Loucy (cell line): ENCODE results near the gene APLP2.

Source experiments
- H2AFZ ChIP-seq: fragments of 200-600 bp; sonication (generic); 2 replicates; pipeline ENCODE4 v1.6.0; 2016; ENCODE audit warnings: antibody characterized with exemption, mild to moderate bottlenecking, low read length, moderate library complexity
- H3F3A ChIP-seq: fragments of 200-600 bp; 2 replicates; pipeline ENCODE4 v1.6.0; 2016; ENCODE audit warnings: antibody characterized with exemption, low read depth, mild to moderate bottlenecking
- H3K27me3 ChIP-seq: fragments of 200-600 bp; sonication (generic); 2 replicates; pipeline ENCODE4 v1.6.1; 2014; ENCODE audit warnings: low read length, mild to moderate bottlenecking; ENCODE audit not compliant: insufficient read depth, poor library complexity, severe bottlenecking
- H3K36me3 ChIP-seq: fragments of 200-600 bp; sonication (generic); 2 replicates; pipeline ENCODE4 v1.6.1; 2016; ENCODE audit warnings: low read length; ENCODE audit not compliant: insufficient read depth
- H3K4me1 ChIP-seq: fragments of 200-600 bp; sonication (generic); 2 replicates; pipeline ENCODE4 v1.5.1; 2014; ENCODE audit warnings: low read length, mild to moderate bottlenecking; ENCODE audit not compliant: insufficient read depth, poor library complexity, severe bottlenecking
- H3K4me2 ChIP-seq: fragments of 200-600 bp; sonication (generic); 2 replicates; pipeline ENCODE4 v1.6.0; 2014; ENCODE audit warnings: antibody characterized with exemption, low read length, low read depth, mild to moderate bottlenecking; ENCODE audit not compliant: poor library complexity, severe bottlenecking
- H3K4me3 ChIP-seq: fragments of 200-600 bp; sonication (generic); 2 replicates; pipeline ENCODE4 v1.5.1; 2014; ENCODE audit warnings: low read length, mild to moderate bottlenecking, mixed read lengths; ENCODE audit not compliant: poor library complexity, severe bottlenecking
- H3K79me2 ChIP-seq: fragments of 200-600 bp; sonication (generic); 2 replicates; pipeline ENCODE4 v1.6.1; 2014; ENCODE audit warnings: low read length; ENCODE audit not compliant: insufficient read depth
- H3K9ac ChIP-seq: fragments of 200-600 bp; sonication (generic); 2 replicates; pipeline ENCODE4 v1.6.0; 2014; ENCODE audit warnings: mild to moderate bottlenecking, low read depth, low read length, moderate library complexity; ENCODE audit not compliant: poor library complexity, severe bottlenecking
- H3K9me2 ChIP-seq: fragments of 200-600 bp; sonication (generic); replicated peaks from 2 replicates; pipeline ENCODE4 v1.6.1; 2016; ENCODE audit warnings: low read depth, low read length, mixed read lengths
- H3K9me3 ChIP-seq: fragments of 200-600 bp; sonication (generic); 2 replicates; pipeline ENCODE4 v1.6.1; 2014; ENCODE audit warnings: mild to moderate bottlenecking, antibody characterized with exemption, low read length, low read depth; ENCODE audit not compliant: insufficient read depth
- H4K20me1 ChIP-seq: fragments of 200-600 bp; sonication (generic); 2 replicates; pipeline ENCODE4 v1.6.0; 2014; ENCODE audit warnings: antibody characterized with exemption, low read length, mild to moderate bottlenecking; ENCODE audit not compliant: insufficient read depth, poor library complexity, severe bottlenecking
- EZH2phosphoT487 ChIP-seq: fragments of 200-600 bp; IDR thresholded peaks from 2 replicates; pipeline ENCODE4 v1.6.1; 2018; ENCODE audit warnings: antibody characterized with exemption, mild to moderate bottlenecking, moderate library complexity, borderline replicate concordance
- TF ChIP-seq, protein P1 (sequence below): fragments of 200-600 bp; sonication (generic); conservative IDR thresholded peaks from 2 replicates; pipeline ENCODE4 v1.5.1; 2014; ENCODE audit warnings: mild to moderate bottlenecking, antibody characterized with exemption, low read length

Gene APLP2

DNA sequence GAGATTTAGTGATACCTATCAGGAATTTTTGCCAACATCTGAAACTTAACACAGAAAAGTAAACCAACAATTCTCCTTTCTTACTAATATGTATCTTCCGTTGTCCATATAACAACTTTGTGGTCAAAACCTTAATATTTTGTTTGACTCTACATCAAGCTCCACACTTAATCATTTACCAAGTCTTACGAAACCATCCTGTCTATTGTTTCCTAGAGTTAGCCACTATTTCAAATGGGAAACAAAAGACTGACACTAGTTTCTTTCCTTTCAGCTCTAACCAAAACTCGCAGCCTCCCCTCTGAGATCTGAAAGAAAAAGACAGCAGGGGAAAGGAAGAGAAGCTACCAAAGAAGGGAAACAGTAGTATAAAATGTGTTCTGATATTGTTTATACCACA, 40.6 kb upstream of the APLP2 start:
- H3F3A ChIP-seq, result no peaks in the 10 kb centered on the region
- H3K9me2 ChIP-seq, result no peaks in the 10 kb centered on the region
- TF ChIP-seq, protein P1, sequence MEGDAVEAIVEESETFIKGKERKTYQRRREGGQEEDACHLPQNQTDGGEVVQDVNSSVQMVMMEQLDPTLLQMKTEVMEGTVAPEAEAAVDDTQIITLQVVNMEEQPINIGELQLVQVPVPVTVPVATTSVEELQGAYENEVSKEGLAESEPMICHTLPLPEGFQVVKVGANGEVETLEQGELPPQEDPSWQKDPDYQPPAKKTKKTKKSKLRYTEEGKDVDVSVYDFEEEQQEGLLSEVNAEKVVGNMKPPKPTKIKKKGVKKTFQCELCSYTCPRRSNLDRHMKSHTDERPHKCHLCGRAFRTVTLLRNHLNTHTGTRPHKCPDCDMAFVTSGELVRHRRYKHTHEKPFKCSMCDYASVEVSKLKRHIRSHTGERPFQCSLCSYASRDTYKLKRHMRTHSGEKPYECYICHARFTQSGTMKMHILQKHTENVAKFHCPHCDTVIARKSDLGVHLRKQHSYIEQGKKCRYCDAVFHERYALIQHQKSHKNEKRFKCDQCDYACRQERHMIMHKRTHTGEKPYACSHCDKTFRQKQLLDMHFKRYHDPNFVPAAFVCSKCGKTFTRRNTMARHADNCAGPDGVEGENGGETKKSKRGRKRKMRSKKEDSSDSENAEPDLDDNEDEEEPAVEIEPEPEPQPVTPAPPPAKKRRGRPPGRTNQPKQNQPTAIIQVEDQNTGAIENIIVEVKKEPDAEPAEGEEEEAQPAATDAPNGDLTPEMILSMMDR, result no peak
- no peaks in the 10 kb centered on the region for H3K27me3 ChIP-seq
- H3K4me2 ChIP-seq, result no peak overlapping the region
- no peaks in the 10 kb centered on the region for H4K20me1 ChIP-seq
- H3K9ac ChIP-seq, result no peak overlapping the region
- no peak overlapping the region for H2AFZ ChIP-seq
- no peaks in the 10 kb centered on the region for H3K79me2 ChIP-seq
- H3K36me3 ChIP-seq, result no peaks in the 10 kb centered on the region
- no peak overlapping the region for H3K4me3 ChIP-seq
- H3K9me3 ChIP-seq, result no peaks in the 10 kb centered on the region
- no peaks in the 10 kb centered on the region for H3K4me1 ChIP-seq

DNA sequence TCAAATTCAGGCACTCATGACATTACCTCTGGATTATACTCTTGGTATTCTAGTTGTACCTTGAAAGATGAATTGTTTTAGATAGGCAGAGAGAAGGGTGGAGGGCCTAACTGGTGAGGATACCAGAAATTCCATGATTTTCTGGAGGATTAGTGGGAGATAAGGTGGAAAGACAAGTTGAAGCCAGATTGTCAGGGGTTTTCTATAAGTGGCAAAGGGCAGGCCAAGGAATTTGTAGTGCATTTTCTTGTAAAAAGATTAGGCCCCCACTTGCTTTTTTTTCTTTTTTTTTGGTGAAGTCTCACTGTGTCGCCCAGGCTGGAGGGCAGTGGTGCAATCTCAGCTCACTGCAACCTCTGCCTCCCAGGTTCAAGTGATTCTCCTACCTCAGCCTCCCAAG, 38.6 kb upstream of the APLP2 start:
- Histone ChIP-seq H4K20me1 (no peaks in the 10 kb centered on the region), H3F3A (no peaks in the 10 kb centered on the region), H3K9me3 (no peaks in the 10 kb centered on the region), H3K9me2 (no peaks in the 10 kb centered on the region), H3K36me3 (no peaks in the 10 kb centered on the region), H3K4me2 (no peak overlapping the region), H3K4me3 (no peak overlapping the region), H3K4me1 (no peaks in the 10 kb centered on the region), H3K79me2 (no peaks in the 10 kb centered on the region), H2AFZ (no peak overlapping the region), H3K27me3 (no peaks in the 10 kb centered on the region), H3K9ac (no peak overlapping the region)
- TF ChIP-seq EZH2phosphoT487, result no peak
- TF ChIP-seq, protein P1, result no peak

DNA sequence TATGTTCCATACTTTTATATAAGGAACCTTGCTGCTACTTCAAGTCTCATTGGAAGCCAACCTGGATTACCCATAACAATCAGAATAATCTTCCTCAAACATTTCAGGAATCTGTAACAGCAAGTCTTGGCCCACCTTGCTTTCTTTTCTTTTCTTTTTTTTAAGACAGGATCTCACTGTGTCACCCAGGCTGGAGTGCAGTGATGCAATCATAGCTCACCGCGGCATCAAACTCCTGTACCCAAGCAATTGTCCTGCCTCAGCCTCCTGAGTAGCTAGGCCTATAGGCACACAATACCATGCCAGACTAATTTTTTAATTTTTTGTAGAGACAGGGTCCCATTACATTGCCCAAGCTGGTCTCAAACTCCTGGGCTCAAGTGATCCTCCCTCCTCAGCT, 37.7 kb upstream of the APLP2 start:
- Histone ChIP-seq H3K9ac (no peak overlapping the region), H2AFZ (no peak overlapping the region), H3K79me2 (no peaks in the 10 kb centered on the region), H4K20me1 (no peaks in the 10 kb centered on the region), H3K4me1 (no peaks in the 10 kb centered on the region), H3F3A (no peaks in the 10 kb centered on the region), H3K36me3 (no peaks in the 10 kb centered on the region), H3K9me2 (no peaks in the 10 kb centered on the region), H3K27me3 (no peaks in the 10 kb centered on the region), H3K4me3 (no peak overlapping the region), H3K9me3 (no peaks in the 10 kb centered on the region), H3K4me2 (no peak overlapping the region)
- TF ChIP-seq, protein P1, result no peak
- no peak for TF ChIP-seq EZH2phosphoT487
